ENCODE results near the gene CDKL1. TPM values are rescaled to one million over a fixed set of nuclear protein-coding genes. Genes with fewer than 3 reads are reported as not detected.
A peak's percentile ranks its signal among the peaks of the same experiment; 100 is the strongest.

CDKL1 gene
- total RNA-seq, 2 experiments from 2014 or later, result 5.3 to 8.8 TPM

DNA sequence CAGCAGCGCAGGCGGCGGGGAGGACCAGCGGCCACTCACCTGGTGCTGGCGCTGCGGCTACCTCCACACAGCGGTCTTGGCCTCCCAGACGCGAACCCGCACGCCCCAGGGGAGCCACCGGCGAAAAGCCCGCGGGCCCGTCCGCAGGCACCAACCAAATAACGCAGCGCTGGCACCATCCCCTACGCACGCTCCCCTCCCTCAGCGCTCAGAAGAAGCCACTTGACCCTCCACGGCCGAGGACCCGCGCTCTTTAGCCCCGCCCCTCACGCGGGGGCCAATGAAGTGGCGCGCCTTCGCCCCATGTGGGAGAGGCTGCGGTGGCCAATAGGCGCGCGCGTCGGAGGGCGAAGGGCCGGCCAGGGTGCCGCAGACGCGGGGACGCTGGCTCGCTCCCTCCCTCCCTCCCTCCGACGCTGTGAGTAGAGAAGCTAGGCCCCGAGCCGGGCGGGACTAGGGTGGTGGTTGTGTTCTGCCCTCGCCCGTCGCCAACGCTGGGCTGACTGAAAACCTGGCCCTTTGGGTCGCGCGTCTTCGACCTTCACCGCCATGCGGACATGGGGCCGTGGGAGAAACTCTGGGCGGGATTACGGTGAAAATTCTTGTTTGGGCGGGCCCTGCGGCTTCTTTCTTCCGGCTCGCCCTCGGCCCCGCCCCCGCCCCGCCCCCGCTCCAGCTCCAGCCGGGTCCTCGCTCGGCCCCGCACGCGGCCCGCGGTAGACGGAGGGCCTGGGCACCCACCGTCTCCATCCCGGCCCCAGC is 84.5 kb downstream of the CDKL1 start, which contains the start of the genes DMAC2L and L2HGDH:
DMAC2L (plus strand) TSS at position 353 of the 762 bp plus-strand sequence. CDS start 9,164 bp downstream, outside the sequence.
L2HGDH (minus strand) TSS at position 258 of the 762 bp plus-strand sequence; CDS start at position 179, 79 bp downstream.
- H3K36me3 Mint-ChIP-seq (ENCODE audit: low read depth), result peaks cover 22% of the 10 kb centered on the region
- ChIA-PET CTCF (interaction anchor here (0.6 to 3.1 kb wide), 15 partner anchors 8 to 692 kb away, joined by 3 to 40 read pairs (median 4); partner anchors contain the start of genes MAP4K5, MGAT2, NEMF and RPL36AL), POLR2A (interaction anchor here (0.7 to 3.2 kb wide), 23 partner anchors 9 to 726 kb away, joined by 3 to 32 read pairs (median 5); partner anchors contain the start of genes ARF6, CDKL1, DNAAF2 and LRR1)
- H3K4me1 Mint-ChIP-seq, result peaks cover 35% of the 10 kb centered on the region
- H3K4me3 Mint-ChIP-seq, result peak within 1 kb of the TSS; percentile 95
- peaks cover 3% of the 10 kb centered on the region for H3K9me3 Mint-ChIP-seq
- peak within 1 kb of the TSS; percentile 84 for H3K27ac Mint-ChIP-seq
- no peaks in the 10 kb centered on the region for H3K27me3 Mint-ChIP-seq
- peak; percentile 91 for DNase-seq

DNA sequence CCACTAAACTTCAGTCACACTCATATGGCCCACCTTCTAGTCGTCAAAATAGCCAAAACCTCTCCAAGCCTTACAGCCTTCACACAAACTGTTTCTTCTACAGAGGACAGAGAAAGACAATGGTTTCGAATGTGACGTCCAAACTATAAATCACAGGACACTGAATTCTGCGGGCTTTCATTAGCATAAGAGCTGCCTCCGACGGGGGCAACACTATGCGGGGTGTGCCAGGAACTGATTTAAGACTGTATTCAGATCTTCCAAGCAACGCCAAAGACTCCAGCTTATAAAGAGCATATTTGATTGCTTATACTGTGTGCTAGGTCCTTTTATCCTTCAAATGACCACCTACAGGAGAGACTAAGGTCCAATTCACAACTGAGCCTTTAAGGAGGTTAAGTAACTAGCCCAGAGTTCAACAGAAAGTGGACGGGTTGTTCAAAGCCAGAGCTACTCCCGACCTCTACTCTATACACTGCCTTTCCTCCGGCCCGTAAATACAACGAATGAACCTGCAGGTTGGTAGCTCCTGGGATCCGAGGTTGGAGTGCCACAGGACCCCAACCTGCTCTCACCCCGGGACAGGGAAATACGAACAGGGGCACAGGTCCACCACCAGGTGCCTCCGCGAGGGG is 85.2 kb downstream of the CDKL1 start:
- POLR2A ChIA-PET, result interaction anchor here (0.5 to 3.2 kb wide), 19 partner anchors 10 to 725 kb away, joined by 3 to 32 read pairs (median 5); partner anchors contain the start of genes CDKL1, DNAAF2, LRR1 and MAP4K5
- no peaks in the 10 kb centered on the region for H3K27me3 Mint-ChIP-seq
- H3K27ac Mint-ChIP-seq, result peak overlapping the region; percentile 84
- peaks cover 3% of the 10 kb centered on the region for H3K9me3 Mint-ChIP-seq
- peak overlapping the region; percentile 95 for H3K4me3 Mint-ChIP-seq
- peaks cover 35% of the 10 kb centered on the region for H3K4me1 Mint-ChIP-seq
- CTCF ChIA-PET, result interaction anchor here (0.6 to 3.1 kb wide), 13 partner anchors 8 to 691 kb away, joined by 3 to 40 read pairs (median 4); partner anchors contain the start of genes MGAT2, NEMF, RPL36AL and SOS2
- H3K36me3 Mint-ChIP-seq (ENCODE audit: low read depth), result peaks cover 23% of the 10 kb centered on the region
- no peak for DNase-seq

- Mint-ChIP-seq H3K4me3 (peak overlapping the region; percentile 23), H3K4me1 (peaks cover 32% of the 10 kb centered on the region), H3K27ac (no peak overlapping the region), H3K27me3 (no peaks in the 10 kb centered on the region), H3K9me3 (peaks cover 3% of the 10 kb centered on the region), H3K36me3 (ENCODE audit: low read depth) (peaks cover 21% of the 10 kb centered on the region)
- DNase-seq, result no peak
- POLR2A ChIA-PET, result interaction anchor here (1.0 to 3.2 kb wide), 2 partner anchors 27 to 53 kb away, joined by 3 to 32 read pairs; no protein-coding TSS in a partner anchor
- CTCF ChIA-PET, result interaction anchor here (1.0 to 3.1 kb wide), 4 partner anchors 11 to 458 kb away, joined by 3 to 40 read pairs (median 6); partner anchors contain the start of gene NEMF
These were observed 86.2 kb downstream of the CDKL1 start for GRCh38 chr14:50310445-50310844.

GRCh38 chr14:50308363-50308915 is 88.2 kb downstream of the CDKL1 start:
- POLR2A ChIA-PET, result no interaction called here
- no peak overlapping the region for H3K27ac Mint-ChIP-seq
- peaks cover 27% of the 10 kb centered on the region for H3K4me1 Mint-ChIP-seq
- H3K27me3 Mint-ChIP-seq, result no peaks in the 10 kb centered on the region
- H3K36me3 Mint-ChIP-seq (ENCODE audit: low read depth), result peaks cover 13% of the 10 kb centered on the region
- H3K9me3 Mint-ChIP-seq, result no peaks in the 10 kb centered on the region
- CTCF ChIA-PET, result no interaction called here
- no peak overlapping the region for H3K4me3 Mint-ChIP-seq
- no peak for DNase-seq

DNA sequence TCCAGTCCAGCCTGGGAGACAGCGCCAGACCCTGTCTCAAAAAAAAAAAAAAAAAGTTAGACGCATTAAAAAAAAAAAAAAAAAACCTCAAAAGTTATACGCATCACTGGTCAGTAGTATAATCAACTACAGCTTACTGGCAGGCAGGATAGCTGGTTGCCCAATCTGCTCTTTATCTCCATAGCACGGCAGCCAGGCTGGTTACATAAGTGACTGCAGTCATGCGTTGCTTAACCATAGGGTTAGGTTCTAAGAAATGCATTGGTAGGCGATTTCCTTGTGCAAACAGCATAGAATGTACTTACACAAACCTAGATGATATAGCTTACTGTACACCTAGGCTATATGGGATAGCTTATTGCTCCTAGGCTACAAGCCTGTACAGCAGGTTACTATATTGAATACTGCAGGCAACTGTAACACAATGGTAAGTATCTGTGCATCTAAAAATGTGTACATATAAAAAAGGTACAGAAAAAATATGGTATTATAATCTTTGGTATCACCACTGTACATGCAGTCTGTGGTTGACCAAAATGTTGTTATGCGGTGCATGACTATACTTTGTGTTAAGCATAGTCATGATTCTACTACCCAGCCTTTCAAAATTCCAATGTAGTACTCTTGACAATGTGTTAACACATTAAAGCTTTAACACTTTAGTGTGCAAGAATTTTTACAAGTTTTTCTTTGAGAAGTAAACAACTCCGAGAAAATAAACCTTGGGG is 92.8 kb downstream of the CDKL1 start:
- Mint-ChIP-seq H3K27me3 (no peaks in the 10 kb centered on the region), H3K4me3 (no peak overlapping the region), H3K36me3 (ENCODE audit: low read depth) (peaks cover 19% of the 10 kb centered on the region), H3K9me3 (no peaks in the 10 kb centered on the region), H3K27ac (no peak overlapping the region), H3K4me1 (peaks cover 4% of the 10 kb centered on the region)
- ChIA-PET POLR2A (no interaction called here), CTCF (interaction anchor here (0.7 to 1.4 kb wide), 3 partner anchors 8 to 228 kb away, joined by 3 read pairs; partner anchors contain the start of genes DMAC2L, L2HGDH and MAP4K5)
- no peak for DNase-seq

DNA sequence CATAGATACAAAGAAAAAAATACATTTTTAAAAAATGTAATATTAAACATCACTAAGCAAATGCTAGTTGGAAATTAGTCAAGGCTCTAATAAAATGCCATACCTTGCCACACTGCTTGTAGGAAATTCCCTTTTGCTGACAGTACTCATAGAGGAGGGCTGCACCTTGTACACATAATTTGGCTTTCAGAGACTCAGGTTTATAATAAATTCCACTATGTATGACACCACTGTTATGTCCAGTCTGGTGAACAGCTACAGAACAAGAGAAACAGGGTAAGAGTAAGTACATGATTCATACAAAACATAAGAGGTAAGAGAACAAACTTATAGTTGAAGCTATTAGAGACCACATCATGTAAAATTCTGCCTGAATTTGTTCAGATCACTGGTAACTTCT is 94.8 kb downstream of the CDKL1 start:
- ChIA-PET CTCF (no interaction called here), POLR2A (no interaction called here)
- H3K4me1 Mint-ChIP-seq, result peaks cover 1% of the 10 kb centered on the region
- H3K36me3 Mint-ChIP-seq (ENCODE audit: low read depth), result peaks cover 25% of the 10 kb centered on the region
- H3K27me3 Mint-ChIP-seq, result no peaks in the 10 kb centered on the region
- H3K9me3 Mint-ChIP-seq, result peaks cover 1% of the 10 kb centered on the region
- H3K27ac Mint-ChIP-seq, result no peak overlapping the region
- no peak overlapping the region for H3K4me3 Mint-ChIP-seq
- no peak for DNase-seq

DNA sequence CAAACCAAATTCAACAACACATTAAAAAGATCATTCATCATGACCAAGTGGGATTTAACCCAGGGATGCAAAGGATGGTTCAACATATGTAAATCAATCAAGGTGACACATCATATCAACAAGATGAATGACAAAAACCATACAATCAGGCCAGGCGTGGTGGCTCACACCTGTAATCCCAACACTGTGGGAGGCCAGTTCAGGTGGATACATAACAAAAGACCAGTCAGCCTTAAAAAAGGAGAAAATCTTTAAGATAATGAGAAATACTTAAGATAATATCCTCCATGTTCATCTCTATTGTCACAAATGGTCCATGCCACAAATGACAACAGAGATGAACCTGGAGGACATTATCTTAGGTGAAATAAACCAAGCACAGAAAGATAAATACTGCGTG is 97.1 kb downstream of the CDKL1 start:
- no peak overlapping the region for H3K4me3 Mint-ChIP-seq
- H3K36me3 Mint-ChIP-seq (ENCODE audit: low read depth), result peaks cover 22% of the 10 kb centered on the region
- H3K9me3 Mint-ChIP-seq, result peaks cover 1% of the 10 kb centered on the region
- CTCF ChIA-PET, result interaction anchor here (1.2 kb wide), 1 partner anchor 21 kb away, joined by 3 read pairs; no protein-coding TSS in a partner anchor
- H3K27ac Mint-ChIP-seq, result no peak overlapping the region
- no peak for DNase-seq
- H3K27me3 Mint-ChIP-seq, result no peaks in the 10 kb centered on the region
- no peaks in the 10 kb centered on the region for H3K4me1 Mint-ChIP-seq
- POLR2A ChIA-PET, result no interaction called here

DNA sequence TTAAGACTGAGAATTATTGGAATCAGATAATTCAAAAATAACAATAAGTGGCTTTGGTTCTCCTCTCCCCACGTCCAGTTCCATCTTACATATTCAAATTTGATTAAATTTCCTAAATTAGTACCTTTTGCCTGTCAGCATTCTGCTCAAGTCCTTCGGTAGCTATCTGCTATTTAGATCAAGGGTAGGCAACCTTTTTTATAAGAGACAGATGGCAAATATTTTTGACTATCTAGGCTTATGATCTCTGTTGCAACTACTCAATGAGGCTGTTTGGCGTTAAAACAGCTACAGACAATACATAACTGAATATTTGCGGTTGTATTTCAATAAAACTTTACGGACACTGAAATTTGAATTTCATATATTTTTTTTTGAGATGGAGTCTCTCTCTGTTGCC is 106.4 kb downstream of the CDKL1 start:
- H3K9me3 Mint-ChIP-seq, result no peaks in the 10 kb centered on the region
- CTCF ChIA-PET, result no interaction called here
- H3K4me3 Mint-ChIP-seq, result no peak overlapping the region
- no peaks in the 10 kb centered on the region for H3K4me1 Mint-ChIP-seq
- H3K36me3 Mint-ChIP-seq (ENCODE audit: low read depth), result peaks cover 19% of the 10 kb centered on the region
- H3K27me3 Mint-ChIP-seq, result no peaks in the 10 kb centered on the region
- POLR2A ChIA-PET, result no interaction called here
- no peak overlapping the region for H3K27ac Mint-ChIP-seq
- DNase-seq, result no peak

DNA sequence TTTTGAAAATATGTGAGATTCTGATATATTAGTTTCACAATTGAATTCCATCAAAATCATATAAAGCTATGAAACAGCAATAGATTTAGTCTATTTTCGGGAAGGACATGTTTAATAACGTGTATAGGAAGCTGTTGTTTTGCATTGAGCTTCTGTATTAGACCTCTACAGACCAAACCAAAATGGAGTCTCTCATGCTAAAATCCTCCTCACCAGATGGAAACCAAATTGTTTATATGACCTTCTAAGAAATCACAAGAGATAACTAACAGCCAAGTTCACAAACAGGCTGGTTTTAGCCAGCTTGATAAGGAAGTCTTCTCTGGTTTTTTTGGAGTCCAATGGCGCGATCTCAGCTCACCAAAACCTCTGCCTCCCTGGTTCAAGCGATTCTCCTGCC is 108.5 kb downstream of the CDKL1 start:
- CTCF ChIA-PET, result interaction anchor here (1.4 kb wide), 1 partner anchor 23 kb away, joined by 5 read pairs; the partner anchor contains the start of gene L2HGDH
- POLR2A ChIA-PET, result no interaction called here

GRCh38 chr14:50285861-50286260 is 110.8 kb downstream of the CDKL1 start:
- H3K9me3 Mint-ChIP-seq, result no peaks in the 10 kb centered on the region
- H3K4me3 Mint-ChIP-seq, result no peak overlapping the region
- H3K27me3 Mint-ChIP-seq, result no peaks in the 10 kb centered on the region
- no peak overlapping the region for H3K27ac Mint-ChIP-seq
- H3K4me1 Mint-ChIP-seq, result no peaks in the 10 kb centered on the region
- ChIA-PET POLR2A (no interaction called here), CTCF (no interaction called here)
- H3K36me3 Mint-ChIP-seq (ENCODE audit: low read depth), result peaks cover 5% of the 10 kb centered on the region
- no peak for DNase-seq

More for the DNA sequence above, 108.5 kb downstream of the CDKL1 start:
- H3K4me3 Mint-ChIP-seq, result no peak overlapping the region
- no peak overlapping the region for H3K27ac Mint-ChIP-seq
- no peaks in the 10 kb centered on the region for H3K9me3 Mint-ChIP-seq
- H3K27me3 Mint-ChIP-seq, result no peaks in the 10 kb centered on the region
- H3K4me1 Mint-ChIP-seq, result no peaks in the 10 kb centered on the region
- peaks cover 12% of the 10 kb centered on the region for H3K36me3 Mint-ChIP-seq (ENCODE audit: low read depth)
- no peak for DNase-seq

Data from activated CD4-positive, alpha-beta memory T cell treated with anti-CD3 and anti-CD28 coated beads, Interleukin-2, amount 10 ng/mL, durations not matched to agents 7 days and 5 days (primary cell).